SK-N-SH (cell line): ENCODE data around the gene ZBTB17. TPM values are rescaled to one million over a fixed set of nuclear protein-coding genes. Genes with fewer than 3 reads are reported as not detected.

Experiments used
- CTCF ChIA-PET: fragments of 300-600, 350-600 bp; formaldehyde crosslinking; extraction: SDS; loops from one replicate; lab custom pipeline; 2021; lab: Yijun Ruan, JAX
- POLR2A ChIA-PET: fragments of 350-600 bp; sonication (Branson Sonifier 250); formaldehyde crosslinking; extraction: SDS; loops from one replicate; lab custom pipeline; 2020; ENCODE audit warnings: antibody characterized with exemption, inconsistent platforms; lab: Yijun Ruan, JAX
- DNase-seq: peaks from one replicate; pipeline ENCODE4 v3.0.0; 2012
- H2AFZ ChIP-seq: fragments of 200-600 bp; sonication (generic); 2 replicates; pipeline ENCODE4 v1.8.1; 2016; ENCODE audit warnings: antibody characterized with exemption, mild to moderate bottlenecking, low read depth
- H3F3A ChIP-seq: fragments of 200-600 bp; sonication (generic); replicated peaks from 2 replicates; pipeline ENCODE3; 2016; ENCODE audit warnings: antibody characterized with exemption, mild to moderate bottlenecking; ENCODE audit not compliant: insufficient read depth
- H3K27ac ChIP-seq, 2 experiments: fragments of 200-500 bp in 1 of 2; fragments of 200-600 bp in 1 of 2; sonication (Bioruptor generic) in 1 of 2; sonication (generic), shearing (Covaris generic) in 1 of 2; 2 replicates each; pipeline versions ENCODE4 v1.5.1 to v1.6.1; 2014 to 2016; ENCODE audit warnings: low read depth in 2 of 2, inconsistent platforms in 1 of 2, low read length in 1 of 2, mild to moderate bottlenecking in 1 of 2, mixed read lengths in 1 of 2
- H3K27me3 ChIP-seq: fragments of 200-600 bp; sonication (generic), shearing (Covaris generic); 2 replicates; pipeline ENCODE4 v1.6.1; 2016; ENCODE audit warnings: mixed run types; ENCODE audit not compliant: insufficient read depth
- H3K36me3 ChIP-seq, 2 experiments: fragments of 200-500 bp in 1 of 2; fragments of 200-600 bp in 1 of 2; sonication (Bioruptor generic) in 1 of 2; sonication (generic) in 1 of 2; replicated peaks in 1 of 2; 2 replicates each; pipeline versions ENCODE3 to v1.5.1; 2014 to 2016; ENCODE audit warnings: low read length in 1 of 2, mild to moderate bottlenecking in 1 of 2; ENCODE audit not compliant: insufficient read depth in 2 of 2, control insufficient read depth in 1 of 2
- H3K4me1 ChIP-seq, 2 experiments: fragments of 200-500 bp in 1 of 2; fragments of 200-600 bp in 1 of 2; sonication (Bioruptor generic) in 1 of 2; sonication (generic), shearing (Covaris generic) in 1 of 2; 2 replicates each; pipeline versions ENCODE4 v1.5.1 to v1.6.1; 2014 to 2016; ENCODE audit warnings: low read depth in 1 of 2, low read length in 1 of 2, mixed run types in 1 of 2; ENCODE audit not compliant: insufficient read depth in 2 of 2, control insufficient read depth in 1 of 2
- H3K4me2 ChIP-seq: fragments of 200-600 bp; sonication (generic), shearing (Covaris generic); 2 replicates; pipeline ENCODE4 v1.6.1; 2017; ENCODE audit warnings: mixed run types
- H3K4me3 ChIP-seq, 2 experiments: fragments of 200-500 bp in 1 of 2; fragments of 200-600 bp in 1 of 2; sonication (Bioruptor generic) in 1 of 2; sonication (generic), shearing (Covaris generic) in 1 of 2; 2 replicates each; pipeline versions ENCODE4 v1.5.1 to v1.8.1; 2014 to 2016; ENCODE audit warnings: low read depth in 2 of 2, inconsistent platforms in 1 of 2, low read length in 1 of 2, mild to moderate bottlenecking in 1 of 2, mixed read lengths in 1 of 2, moderate library complexity in 1 of 2
- H3K79me2 ChIP-seq: fragments of 200-600 bp; sonication (generic); 2 replicates; pipeline ENCODE4 v1.8.1; 2017; ENCODE audit warnings: mild to moderate bottlenecking; ENCODE audit not compliant: insufficient read depth
- H3K9ac ChIP-seq: fragments of 200-600 bp; sonication (generic); 2 replicates; pipeline ENCODE4 v1.6.1; 2017; ENCODE audit warnings: mixed run types
- H3K9me2 ChIP-seq: fragments of 200-600 bp; sonication (generic); 2 replicates; pipeline ENCODE4 v1.6.1; 2017; ENCODE audit warnings: mixed run types
- H3K9me3 ChIP-seq: fragments of 200-600 bp; sonication (generic); 2 replicates; pipeline ENCODE4 v1.6.1; 2017; ENCODE audit warnings: mixed run types, mild to moderate bottlenecking, moderate library complexity
- H4K20me1 ChIP-seq: fragments of 200-600 bp; sonication (generic); 2 replicates; pipeline ENCODE4 v1.6.1; 2017; ENCODE audit warnings: mild to moderate bottlenecking, mixed run types; ENCODE audit not compliant: insufficient read depth
- ELF1 ChIP-seq: IDR thresholded peaks from 2 replicates; pipeline ENCODE4 v1.4.0; 2012
- GABPA ChIP-seq: IDR thresholded peaks from 2 replicates; pipeline ENCODE4 v1.4.0; 2012; ENCODE audit warnings: low read depth, mild to moderate bottlenecking
- JUND ChIP-seq: IDR thresholded peaks from 2 replicates; pipeline ENCODE4 v1.4.0; 2012
- MAX ChIP-seq: IDR thresholded peaks from 2 replicates; pipeline ENCODE4 v1.4.0; 2012; ENCODE audit warnings: low read depth
- MEF2A ChIP-seq: IDR thresholded peaks from 2 replicates; pipeline ENCODE4 v1.4.0; 2012; ENCODE audit warnings: low read depth, borderline replicate concordance
- NRF1 ChIP-seq: IDR thresholded peaks from 2 replicates; pipeline ENCODE4 v1.6.1; 2012; ENCODE audit warnings: low read depth, mild to moderate bottlenecking, low read length
- PBX3 ChIP-seq: IDR thresholded peaks from 2 replicates; pipeline ENCODE4; 2012
- POLR2AphosphoS5 ChIP-seq: IDR thresholded peaks from 2 replicates; pipeline ENCODE4 v1.6.1; 2012; ENCODE audit warnings: low read depth, low read length
- RCOR1 ChIP-seq: fragments of 150-350 bp; IDR thresholded peaks from 2 replicates; pipeline ENCODE4 v1.6.1; 2017; ENCODE audit warnings: antibody characterized with exemption, low read length
- REST ChIP-seq: IDR thresholded peaks from 2 replicates; pipeline ENCODE4 v1.6.1; 2012; ENCODE audit warnings: mild to moderate bottlenecking, low read depth, low read length, moderate library complexity
- RXRA ChIP-seq: IDR thresholded peaks from 2 replicates; pipeline ENCODE4 v1.4.0; 2012; ENCODE audit warnings: low read depth, mild to moderate bottlenecking, borderline replicate concordance
- SMC3 ChIP-seq: IDR thresholded peaks from 2 replicates; pipeline ENCODE4 v1.6.1; 2012; ENCODE audit warnings: low read depth, low read length, improper control_type of control experiment
- TCF12 ChIP-seq: IDR thresholded peaks from 2 replicates; pipeline ENCODE4 v1.4.0; 2012
- USF1 ChIP-seq: IDR thresholded peaks from 2 replicates; pipeline ENCODE4 v1.4.0; 2012; ENCODE audit warnings: low read depth, borderline replicate concordance
- USF2 ChIP-seq: fragments of 150-350 bp; IDR thresholded peaks from 2 replicates; pipeline ENCODE4 v1.6.1; 2017; ENCODE audit warnings: antibody characterized with exemption, low read length, low read depth, borderline replicate concordance
- WGBS: methylation state at CpG from one replicate; pipeline ENCODE4 v1.1.6; 2017; ENCODE audit warnings: low lambda C conversion rate; 5-methylcytosine and 5-hydroxymethylcytosine counted together
- polyA plus RNA-seq, 3 experiments: library from polyadenylated mRNA; depleted of rRNA; stranded (reverse); fragments of >200 nt; gene quantifications; 2 replicates each; pipeline ENCODE4 v1.2.3, GENCODE V29; 2012

ZBTB17 gene
- polyA plus RNA-seq, 1 of the 3 experiments (the other 2 are of a cell fraction): 56.4 TPM

- Histone ChIP-seq H3K4me1 (peaks cover 7 to 20% of the 10 kb centered on the region in 2 experiments), H4K20me1 (peaks cover 31% of the 10 kb centered on the region; the same call in 1 of the 2 replicates), H3K79me2 (peaks cover 95% of the 10 kb centered on the region), H3K9me2 (no peaks in the 10 kb centered on the region), H3K4me3 (no peak overlapping the region; a peak in 1 of 4 replicates), H3K9me3 (no peaks in the 10 kb centered on the region), H3K36me3 (peaks cover 38 to 46% of the 10 kb centered on the region in 2 experiments), H3K27ac (no peak overlapping the region), H3F3A (peaks cover 25% of the 10 kb centered on the region), H2AFZ (no peak overlapping the region), H3K9ac (no peak overlapping the region), H3K27me3 (no peaks in the 10 kb centered on the region), H3K4me2 (no peak overlapping the region)
- TF ChIP-seq USF2 (no peak), JUND (no peak), REST (no peak)
- no peak for DNase-seq
- CTCF ChIA-PET: interaction anchor here (0.7 kb wide), 1 partner anchor 25 kb away, joined by 3 read pairs; no protein-coding TSS in a partner anchor
- POLR2A ChIA-PET: no interaction called here
- WGBS: 97% methylated on average over 12 of the region's 13 CpGs
Measured at GRCh38 chr1:15969321-15969880, 6.5 kb downstream of the ZBTB17 start.

- no peak for TF ChIP-seq NRF1
- no peak for TF ChIP-seq USF1
- no peak for TF ChIP-seq POLR2AphosphoS5
- TF ChIP-seq TCF12: no peak
- no peak for TF ChIP-seq MAX
- TF ChIP-seq PBX3: no peak
- no peak for TF ChIP-seq ELF1
- no peak for TF ChIP-seq RCOR1
- no peak for TF ChIP-seq REST
- TF ChIP-seq MEF2A: no peak
- TF ChIP-seq GABPA: no peak
- TF ChIP-seq USF2: no peak
- TF ChIP-seq SMC3: no peak
- no peak for TF ChIP-seq RXRA
- H3K79me2 ChIP-seq: peaks cover 95% of the 10 kb centered on the region
- H3K4me3 ChIP-seq: no peak overlapping the region
- DNase-seq: no peak
- H3K9me3 ChIP-seq: no peaks in the 10 kb centered on the region
- H3K27me3 ChIP-seq: no peaks in the 10 kb centered on the region
- H3K36me3 ChIP-seq: peaks cover 37 to 44% of the 10 kb centered on the region in 2 experiments
- peaks cover 28% of the 10 kb centered on the region for H3F3A ChIP-seq
- no peak overlapping the region for H2AFZ ChIP-seq
- WGBS: 93% methylated on average over 5 of the region's 5 CpGs
- H3K9me2 ChIP-seq: no peaks in the 10 kb centered on the region
- peaks cover 20% of the 10 kb centered on the region; the same call in 1 of the 2 replicates for H4K20me1 ChIP-seq
- no peak overlapping the region for H3K4me2 ChIP-seq
- H3K9ac ChIP-seq: no peak overlapping the region
- ChIA-PET POLR2A (no interaction called here), CTCF (interaction anchor here (1.5 kb wide), 1 partner anchor 153 kb away, joined by 4 read pairs; no protein-coding TSS in a partner anchor)
- peaks cover 7 to 30% of the 10 kb centered on the region in 2 experiments for H3K4me1 ChIP-seq
- no peak overlapping the region for H3K27ac ChIP-seq
Measured at GRCh38 chr1:15968172-15968571, 7.7 kb downstream of the ZBTB17 start.
